HuH-7 (cell line): ENCODE results near the gene KLKB1.

Experiments used
- DNase-seq: peaks from one replicate; pipeline ENCODE4 v3.0.0; 2011; ENCODE audit warnings: low spot score

KLKB1 gene

DNA sequence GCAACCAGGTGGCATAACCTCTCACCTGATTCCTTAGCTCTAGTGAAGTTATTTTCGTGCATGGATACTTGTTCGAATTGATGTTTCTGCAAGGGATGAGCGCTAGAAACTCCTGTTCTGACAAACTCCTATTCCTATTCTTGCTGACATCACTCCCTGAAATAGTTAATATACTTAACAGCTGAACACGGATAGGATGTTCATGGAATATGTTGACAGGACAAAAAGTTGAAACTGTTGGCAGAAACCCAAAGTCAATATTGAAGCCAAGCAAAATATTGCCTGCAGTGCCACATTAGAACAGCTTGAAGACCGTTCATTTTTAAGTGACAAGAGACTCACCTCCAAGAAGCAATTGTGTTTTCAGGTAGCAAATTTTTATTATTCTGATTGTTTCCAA lies at the start of gene KLKB1:
TSS of gene KLKB1 (plus strand) at position 287 of the 400 bp plus-strand sequence. CDS start 689 bp downstream, outside the sequence.
- DNase-seq = peak; percentile 6

DNA sequence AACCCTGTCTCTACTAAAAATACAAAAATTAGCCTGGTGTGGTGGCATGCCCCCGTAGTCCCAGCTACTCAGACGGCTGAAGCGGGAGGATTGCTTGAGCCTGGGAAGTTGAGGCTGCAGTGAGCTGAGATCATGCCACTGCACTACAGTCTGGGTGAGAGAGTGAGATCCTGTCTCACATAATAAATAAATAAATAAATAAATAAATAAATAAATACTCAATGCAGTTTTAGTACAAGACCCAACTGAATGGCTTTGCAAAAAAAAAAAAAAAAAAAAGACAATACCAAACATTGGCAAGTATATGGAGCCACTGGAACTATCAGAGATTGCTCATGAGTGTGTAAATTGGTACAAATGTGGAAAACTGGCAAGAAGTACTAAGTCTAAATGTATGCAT lies 39.2 kb upstream of the KLKB1 start:
- no peak for DNase-seq

DNA sequence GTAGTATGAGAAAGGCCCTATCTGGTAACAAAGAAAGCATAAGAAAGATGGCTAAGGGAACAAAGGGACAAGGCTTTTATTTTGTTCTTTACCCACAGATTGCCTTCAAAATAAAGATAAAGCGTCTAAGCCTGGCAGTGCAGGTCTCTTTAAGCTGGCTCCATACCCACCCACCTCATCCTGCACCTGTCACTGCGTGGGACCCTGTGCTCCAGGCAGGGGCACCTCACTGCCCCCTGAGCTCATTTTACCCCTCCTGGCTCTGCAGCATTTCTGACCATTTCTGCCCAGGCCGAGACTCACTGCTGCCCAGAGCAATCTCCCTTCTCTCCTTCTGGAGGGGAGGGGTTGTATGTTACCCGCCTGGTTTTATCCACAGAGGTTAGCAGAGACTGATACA lies 37.7 kb upstream of the KLKB1 start:
- DNase-seq = no peak

DNA sequence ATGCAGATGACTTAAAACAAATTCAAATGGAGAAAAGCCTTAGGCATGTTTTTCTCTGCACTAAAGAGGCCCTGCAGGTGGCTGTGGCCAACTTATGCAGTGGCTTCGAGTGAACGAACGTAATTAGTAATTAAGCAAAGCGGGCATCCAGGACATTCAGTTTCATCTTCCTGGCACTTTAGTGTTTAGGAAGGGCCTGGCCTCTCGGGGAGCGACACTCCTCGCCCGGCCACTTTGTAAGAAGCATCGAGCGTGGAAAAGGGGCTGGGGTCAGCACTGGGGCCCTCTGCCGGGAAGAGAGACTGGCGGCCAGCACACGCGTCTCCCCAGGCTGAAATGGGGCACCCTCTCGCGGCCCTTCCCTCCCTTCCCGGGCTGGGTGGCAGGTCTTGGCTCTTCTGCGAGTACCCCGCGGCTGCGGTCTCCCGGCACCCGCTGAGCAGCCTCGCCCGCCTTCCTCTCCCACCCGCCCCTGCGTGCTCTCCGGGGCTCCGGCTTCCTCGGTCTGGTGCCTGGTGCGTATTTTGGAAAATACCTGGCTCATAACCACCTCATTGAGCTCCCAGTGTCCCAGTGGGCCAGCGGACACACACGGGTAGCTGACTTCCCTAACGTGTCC lies 36.6 kb upstream of the KLKB1 start:
- peak; percentile 12 for DNase-seq

DNA sequence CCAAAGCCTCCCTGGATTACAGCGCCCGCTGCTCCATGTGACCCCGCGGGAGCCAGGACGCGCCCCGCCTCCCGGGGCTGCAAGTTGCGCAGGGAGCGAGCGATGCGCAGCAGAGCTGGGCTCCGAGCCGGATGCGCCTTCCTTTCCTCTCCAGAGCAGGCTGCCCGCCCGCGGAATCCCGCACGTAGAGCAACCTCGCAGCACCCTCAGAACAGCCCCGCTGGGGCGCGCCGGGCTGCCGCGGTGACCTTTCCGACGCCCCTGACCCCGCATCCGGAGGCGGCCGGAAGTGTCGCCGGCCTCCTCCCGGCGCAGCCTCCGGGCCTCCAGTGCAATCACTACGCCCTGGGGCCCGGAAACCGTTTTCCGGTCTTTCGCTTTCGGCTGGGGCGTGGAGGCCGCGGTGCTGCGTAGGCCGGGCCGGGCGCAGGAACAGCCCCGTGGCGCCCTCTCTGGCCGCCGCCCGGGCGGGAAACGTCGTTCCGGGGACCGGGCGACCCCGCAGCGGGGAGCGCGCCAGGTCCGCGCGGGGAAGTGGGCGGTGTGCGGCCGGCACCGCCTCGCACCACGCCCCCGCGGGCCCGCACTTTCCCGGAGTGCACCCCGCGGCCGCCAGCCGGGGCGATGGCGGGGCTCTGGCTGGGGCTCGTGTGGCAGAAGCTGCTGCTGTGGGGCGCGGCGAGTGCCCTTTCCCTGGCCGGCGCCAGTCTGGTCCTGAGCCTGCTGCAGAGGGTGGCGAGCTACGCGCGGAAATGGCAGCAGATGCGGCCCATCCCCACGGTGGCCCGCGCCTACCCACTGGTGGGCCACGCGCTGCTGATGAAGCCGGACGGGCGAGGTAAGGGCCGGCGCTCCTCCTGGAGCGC lies 35.9 kb upstream of the KLKB1 start, which contains the start of gene CYP4V2:
TSS of gene CYP4V2 (plus strand) at position 368 of the 866 bp plus-strand sequence. CDS start at position 625, 257 bp downstream.
- DNase-seq = peak; percentile 34

DNA sequence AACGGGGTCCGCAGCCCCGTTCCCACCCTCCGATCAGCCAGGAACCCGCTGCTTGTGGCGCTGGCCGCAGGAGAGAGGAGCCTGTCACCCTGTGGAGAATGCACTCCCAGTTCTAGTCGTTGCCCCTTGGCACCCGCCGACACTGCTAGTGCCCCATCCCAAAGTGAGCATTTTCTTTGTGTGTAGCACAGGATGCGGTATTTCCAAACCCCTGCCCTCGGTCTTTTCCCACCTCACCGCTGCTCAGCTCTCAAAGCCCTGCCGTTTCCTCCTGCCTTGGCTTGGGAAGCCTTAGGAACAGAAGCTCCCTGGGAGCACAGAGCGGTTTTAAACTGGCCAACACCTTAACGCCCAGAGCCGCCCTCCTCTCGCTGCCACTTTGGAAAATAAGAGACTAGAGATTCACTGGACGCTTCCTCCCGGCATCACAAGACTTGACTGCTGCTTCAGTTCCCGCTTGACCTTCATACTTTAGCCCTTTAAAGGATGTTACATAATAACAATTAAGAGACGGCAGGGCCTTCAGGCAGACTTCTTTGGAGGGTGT lies 35.2 kb upstream of the KLKB1 start:
- DNase-seq = peak; percentile 12

DNA sequence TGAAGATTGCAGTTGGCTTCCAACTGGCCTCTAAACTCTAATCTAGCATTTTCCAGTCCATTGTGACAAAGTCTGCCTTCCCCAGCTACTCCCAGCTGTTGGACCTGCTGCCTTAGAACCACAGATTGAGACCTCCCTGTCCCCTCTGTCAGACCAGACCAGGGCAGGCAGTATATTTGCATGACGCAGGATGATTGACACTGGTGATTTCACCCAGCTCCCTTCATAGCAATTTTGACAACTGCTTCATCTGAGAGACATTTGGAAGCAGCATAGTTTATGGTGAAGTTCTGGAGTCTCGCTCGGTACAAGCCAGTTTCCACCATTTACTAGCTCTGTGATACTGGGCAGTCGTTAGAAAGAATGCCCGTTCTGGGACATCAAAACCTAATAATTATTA lies 33.5 kb upstream of the KLKB1 start:
- DNase-seq = no peak

DNA sequence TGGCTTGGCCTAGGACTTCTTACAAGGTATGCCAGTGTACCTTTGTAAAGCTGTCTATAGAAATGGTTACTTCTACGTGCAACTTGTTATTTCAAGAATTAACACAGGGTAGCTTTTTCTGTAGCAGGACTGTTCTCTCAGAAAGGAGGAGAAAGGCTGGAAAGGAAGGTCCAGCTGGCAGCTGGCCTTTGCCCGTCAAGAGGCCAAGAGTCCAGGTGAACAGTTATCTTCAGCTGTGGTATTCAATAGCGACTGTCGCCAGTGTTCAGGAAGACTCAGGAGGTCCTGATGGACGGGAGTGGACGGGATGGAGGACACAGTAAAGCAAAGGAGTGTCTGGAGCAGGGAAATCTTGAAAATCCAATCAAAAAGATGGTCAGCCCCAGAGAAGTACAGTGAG lies 31.2 kb upstream of the KLKB1 start:
- DNase-seq = no peak

DNA sequence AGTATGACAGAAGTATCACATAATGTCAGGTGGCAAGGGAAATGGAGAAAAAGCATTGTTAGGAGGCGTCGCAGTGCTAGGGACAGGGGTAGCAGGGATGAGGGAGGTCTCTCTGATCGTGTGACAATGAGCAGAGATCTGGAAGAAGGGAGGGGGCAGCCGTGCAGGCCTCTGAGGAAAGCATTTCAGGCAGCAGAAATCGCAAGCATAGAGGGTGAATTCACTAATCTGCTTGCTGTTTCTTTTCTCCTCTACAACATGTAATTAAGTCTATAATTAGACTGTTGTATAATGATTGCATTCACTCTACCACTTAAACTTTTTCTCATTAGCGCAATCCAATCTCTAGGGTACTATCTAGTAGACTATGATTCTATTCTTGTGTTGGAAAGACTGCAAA lies 26.8 kb upstream of the KLKB1 start:
- no peak for DNase-seq

DNA sequence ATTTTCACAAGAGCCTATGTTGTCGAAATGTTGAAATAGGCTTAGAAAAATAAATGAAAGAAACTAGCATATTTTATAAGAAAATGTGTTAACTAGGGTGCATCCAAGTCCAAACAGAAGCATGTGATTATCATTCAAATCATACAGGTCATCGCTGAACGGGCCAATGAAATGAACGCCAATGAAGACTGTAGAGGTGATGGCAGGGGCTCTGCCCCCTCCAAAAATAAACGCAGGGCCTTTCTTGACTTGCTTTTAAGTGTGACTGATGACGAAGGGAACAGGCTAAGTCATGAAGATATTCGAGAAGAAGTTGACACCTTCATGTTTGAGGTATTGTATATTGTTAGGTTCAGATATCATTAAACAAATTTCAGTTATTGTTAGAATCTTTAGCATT lies 26.3 kb upstream of the KLKB1 start:
- DNase-seq = no peak

DNA sequence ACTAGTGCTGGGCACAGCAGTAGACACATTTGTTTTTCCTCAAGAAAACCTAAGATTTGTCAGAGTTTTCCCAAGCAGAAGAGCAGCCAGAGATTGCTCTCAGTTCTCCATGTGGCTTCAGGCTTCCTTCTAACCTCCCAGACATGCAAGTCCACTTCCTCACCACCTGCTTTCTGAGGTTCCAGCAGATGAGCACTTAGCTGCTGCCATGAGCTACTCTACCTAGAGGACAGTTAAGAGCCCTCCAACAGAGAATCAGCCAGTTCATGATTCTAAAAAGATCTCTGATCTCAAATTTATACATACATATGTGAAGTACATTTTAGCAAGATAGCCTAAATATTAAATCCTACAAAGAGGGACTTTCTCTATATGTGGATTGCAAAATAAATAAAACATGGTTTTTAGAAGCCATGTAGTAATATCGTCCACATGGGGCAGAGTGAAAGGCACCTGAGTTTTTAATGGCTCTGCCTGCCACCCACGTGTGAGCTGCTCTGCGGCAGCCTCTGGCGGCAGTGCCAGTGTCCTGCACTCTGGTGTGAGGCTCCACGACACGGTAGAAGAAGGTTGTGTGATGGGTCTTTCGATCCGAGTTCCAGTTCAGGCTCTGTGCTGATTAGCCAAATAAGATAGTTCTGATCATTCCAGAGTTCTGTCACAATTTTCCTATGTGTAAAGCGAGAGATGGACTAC lies 25.6 kb upstream of the KLKB1 start:
- peak; percentile 23 for DNase-seq

DNA sequence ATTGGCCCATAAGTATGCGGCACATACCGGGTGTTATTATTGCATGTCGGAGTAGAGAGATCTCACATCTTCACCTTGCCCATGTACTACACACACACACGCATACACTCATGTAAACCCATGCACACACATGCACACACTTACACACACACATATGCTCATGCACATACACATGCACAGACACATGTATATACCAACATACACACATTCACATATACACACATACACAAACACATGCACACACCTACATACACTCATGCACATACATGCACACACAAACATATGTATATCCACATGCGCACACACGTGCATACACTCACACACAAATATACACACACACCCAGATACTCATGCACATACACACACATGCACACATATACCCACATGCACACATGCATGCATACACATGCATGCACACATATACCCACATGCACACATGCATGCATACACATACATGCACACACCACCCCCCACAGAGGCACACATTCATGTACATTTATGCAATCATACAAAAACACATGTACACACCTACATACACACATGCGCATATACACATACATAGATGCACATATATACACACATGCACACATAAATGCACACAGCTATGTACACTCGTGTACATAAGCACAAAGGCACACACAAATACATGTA lies 24.7 kb upstream of the KLKB1 start:
- DNase-seq = no peak

DNA sequence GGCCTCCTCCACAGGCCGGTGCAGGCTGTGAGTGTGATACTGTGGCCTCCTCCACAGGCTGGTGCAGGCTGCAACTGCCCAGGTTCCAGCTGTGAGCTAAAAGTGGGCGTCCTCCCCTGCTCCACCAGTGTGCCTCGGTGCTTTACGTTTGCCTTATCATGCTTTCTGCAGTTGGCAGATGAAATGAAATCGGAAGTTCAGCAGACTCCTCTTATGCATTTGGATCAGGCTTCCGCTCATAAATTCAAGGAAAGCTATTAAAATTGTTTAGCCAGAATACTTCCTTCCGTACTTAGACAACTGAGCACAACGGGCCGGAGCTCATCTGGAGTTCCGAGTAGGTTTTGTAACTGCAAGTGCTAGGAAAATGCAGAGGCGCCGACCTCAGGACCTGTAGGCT lies 23.9 kb upstream of the KLKB1 start:
- DNase-seq = no peak

DNA sequence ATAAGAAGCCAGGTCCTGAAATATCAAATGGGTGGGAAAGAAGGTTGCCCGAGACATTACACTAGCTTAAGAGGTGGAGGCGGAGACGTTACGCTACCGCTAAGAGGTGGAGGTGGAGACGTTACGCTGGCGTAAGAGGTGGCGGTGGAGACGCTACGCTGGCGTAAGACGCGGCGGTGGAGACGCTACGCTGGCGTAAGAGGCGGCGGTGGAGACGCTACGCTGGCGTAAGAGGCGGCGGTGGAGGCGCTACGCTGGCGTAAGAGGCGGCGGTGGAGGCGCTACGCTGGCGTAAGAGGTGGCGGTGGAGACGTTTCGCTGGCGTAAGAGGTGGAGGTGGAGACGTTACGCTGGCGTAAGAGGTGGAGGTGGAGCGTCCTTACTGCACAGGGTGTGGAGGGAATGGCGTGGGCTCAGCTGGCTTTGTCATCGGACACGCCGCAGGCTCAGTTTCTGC lies 23.2 kb upstream of the KLKB1 start:
- DNase-seq = no peak

DNA sequence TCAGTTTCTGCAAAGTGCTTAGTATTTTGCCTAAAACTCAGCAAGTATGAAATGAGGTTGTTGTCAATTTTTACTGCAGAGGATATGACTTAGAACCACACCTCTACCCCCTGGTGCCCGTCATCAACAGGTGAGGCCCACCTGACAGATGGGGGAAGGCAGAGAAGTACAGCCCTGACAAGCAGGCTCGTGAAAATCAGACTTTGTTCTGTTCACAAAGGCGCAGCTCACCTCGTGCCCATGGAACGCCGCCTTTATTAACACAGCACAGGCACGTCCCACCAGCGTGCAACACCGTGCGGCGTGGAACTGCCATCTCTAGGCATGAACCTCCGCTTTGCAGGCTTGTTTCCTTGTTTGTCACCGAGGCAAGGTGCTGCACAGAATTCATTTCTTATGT lies 22.6 kb upstream of the KLKB1 start:
- DNase-seq = no peak

DNA sequence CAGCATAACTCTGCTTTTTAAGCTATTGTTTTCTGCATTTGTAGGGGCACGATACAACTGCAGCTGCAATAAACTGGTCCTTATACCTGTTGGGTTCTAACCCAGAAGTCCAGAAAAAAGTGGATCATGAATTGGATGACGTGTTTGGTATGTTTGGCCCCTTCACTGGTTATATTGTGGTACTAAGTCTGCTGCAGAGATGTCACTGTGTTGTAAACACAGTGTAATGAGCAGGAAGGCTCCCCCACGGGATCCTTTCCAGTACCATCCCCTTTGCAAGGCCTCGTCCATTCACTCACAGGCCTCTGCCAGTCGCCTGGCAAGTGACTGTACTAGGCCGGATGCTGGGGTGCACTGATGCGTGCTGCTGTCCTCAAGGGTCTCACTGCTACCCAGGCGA lies 22.2 kb upstream of the KLKB1 start:
- DNase-seq = no peak

DNA sequence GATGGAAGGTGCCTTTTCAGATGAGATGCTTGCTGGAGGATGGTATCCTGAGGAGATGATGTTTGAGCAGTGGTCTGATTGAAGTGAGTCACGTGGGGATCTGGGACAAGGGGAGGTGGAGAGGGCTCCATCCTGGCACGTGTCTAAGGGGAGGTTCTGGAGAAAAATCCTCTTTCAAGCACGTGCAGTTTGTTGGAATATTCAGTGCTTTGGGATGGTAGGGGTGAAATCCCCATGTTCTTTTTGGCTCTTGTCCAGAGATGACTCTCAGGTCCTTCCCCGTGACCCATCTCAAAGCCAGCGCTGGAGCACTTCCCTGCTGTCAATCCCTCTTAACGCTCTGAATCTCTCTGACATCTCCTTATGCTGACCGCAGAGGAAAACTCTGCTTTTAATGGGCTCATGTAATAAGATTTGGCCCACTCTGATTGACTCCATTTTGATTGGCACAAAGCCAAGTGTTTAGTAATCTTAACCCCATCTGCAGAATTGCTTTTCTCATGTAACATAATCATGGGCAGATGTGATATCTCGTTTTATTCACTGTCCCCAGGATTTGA lies 10.8 kb upstream of the KLKB1 start:
- no peak for DNase-seq

DNA sequence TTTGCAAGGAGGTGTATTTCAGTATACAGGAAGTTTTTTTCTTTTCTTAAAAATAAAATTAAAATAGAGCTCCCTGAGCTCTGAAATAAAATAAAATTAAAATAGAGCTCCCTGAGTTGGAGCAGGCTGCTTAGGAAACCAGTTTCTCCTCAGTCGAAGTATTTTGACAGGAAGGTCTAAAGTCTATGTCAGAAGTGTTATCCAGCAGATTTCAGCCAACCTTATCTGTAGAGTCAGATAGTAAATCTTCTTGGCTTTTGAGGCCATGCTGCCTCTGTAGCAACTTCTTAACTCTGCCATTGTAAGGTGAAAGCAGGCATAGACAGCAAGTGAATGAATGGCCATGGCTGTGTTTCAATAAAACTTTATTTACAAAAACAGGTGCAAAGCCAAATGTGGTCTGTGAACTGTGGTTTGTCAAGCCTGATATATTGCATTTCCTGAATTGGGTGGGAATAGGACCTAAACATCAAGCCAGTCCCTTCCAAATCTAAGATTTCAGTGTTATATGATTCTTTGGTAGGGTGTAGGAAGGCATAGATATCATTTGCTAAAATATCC lies 9.5 kb upstream of the KLKB1 start:
- DNase-seq = no peak

DNA sequence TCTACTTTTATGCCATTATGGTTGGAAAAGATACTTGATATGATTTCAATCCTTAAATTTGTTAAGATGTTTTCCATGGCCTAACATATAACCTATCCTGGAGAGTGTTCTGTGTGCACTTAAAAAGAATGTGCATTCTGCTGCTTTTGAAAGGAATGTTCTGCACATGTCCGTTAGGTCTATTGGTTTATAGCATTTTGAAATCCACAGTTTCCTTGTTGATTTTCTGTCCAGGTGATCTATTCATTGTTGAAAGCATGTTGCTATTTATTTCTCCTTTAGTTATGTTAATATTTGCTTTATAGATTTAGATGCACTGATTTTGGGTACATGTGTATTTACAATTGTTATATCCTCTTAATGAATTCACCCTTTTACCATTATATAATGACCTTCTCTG lies 5.7 kb upstream of the KLKB1 start:
- DNase-seq = no peak

DNA sequence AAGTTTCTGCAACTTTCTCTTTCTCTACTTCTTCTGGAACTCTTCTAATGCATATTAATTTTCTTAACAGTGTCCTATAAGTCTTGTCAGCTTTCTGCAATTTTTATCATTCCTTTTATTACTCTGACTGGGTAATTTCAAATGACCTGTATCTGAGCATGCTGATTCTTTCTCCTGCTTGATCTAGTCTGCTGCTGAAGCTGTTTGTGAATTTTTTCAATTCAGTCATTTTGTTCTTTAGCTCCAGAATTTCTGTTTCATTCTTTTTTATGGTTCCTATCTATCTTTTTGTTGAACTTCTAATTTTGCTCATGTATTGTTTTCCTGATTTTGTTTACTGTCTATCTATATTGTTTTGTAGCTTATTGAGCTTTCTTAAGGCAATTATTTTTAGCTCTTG lies 1.5 kb upstream of the KLKB1 start:
- DNase-seq = no peak

DNA sequence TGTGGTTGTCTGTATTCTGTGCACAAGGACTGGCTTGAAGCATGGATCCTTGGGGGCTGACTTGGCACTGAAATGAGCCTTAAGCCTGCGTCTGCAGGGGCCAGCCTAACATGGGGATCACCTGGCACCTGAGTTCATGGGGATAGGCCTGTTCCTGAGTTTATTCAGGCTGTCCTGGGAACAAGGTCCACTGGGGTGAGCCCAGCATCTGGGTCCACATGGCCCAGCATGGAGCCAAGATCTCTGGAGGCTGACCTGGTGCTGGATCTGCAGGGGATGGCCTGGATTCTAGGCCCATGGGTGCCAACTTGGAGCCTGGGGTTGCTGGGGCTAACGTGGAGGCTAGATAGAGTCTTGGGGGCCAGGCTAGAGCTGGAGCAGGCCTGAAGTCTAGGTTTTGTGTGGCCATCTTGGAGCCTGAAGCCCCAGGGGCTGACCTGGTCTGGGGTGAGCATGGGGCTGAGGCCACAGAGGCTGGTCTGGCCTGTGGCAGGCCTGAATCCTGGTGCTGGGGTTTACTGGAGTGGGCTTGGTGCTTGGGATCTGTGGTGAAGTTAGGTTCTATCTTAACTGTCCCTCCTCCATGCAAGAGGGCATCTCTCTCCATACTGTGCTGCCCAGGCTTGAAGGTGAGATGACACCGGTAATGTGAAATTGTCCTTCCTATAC lies 652 bp upstream of the KLKB1 start:
- DNase-seq = no peak
